Activated T-helper 17 cell treated with anti-CD3 and anti-CD28 coated beads, Interleukin-2, amount 50 U/mL, for 72 hours (primary cell): ENCODE data around the gene DYNC1I1. TPM values are rescaled to one million over a fixed set of nuclear protein-coding genes. Genes with fewer than 3 reads are reported as not detected.

Experiments used
- ATAC-seq: fragments of 150-1000 bp; cut with Tn5 transposase; replicated peaks from 2 replicates; pipeline ENCODE4 v1.10.0; 2021; ENCODE audit warnings: mild to moderate bottlenecking, moderate library complexity
- H3K27ac Mint-ChIP-seq: one replicate; pipeline ENCODE4 v1.8.0; 2022; ENCODE audit warnings: mixed read lengths
- H3K27me3 Mint-ChIP-seq: one replicate; pipeline ENCODE4 v1.8.0; 2022; ENCODE audit warnings: mixed read lengths
- H3K36me3 Mint-ChIP-seq: one replicate; pipeline ENCODE4 v1.8.0; 2022; ENCODE audit warnings: low read depth, mild to moderate bottlenecking, mixed read lengths
- H3K4me1 Mint-ChIP-seq: one replicate; pipeline ENCODE4 v1.8.0; 2022; ENCODE audit warnings: mixed read lengths
- H3K4me3 Mint-ChIP-seq: one replicate; pipeline ENCODE4 v1.8.0; 2022; ENCODE audit warnings: mild to moderate bottlenecking, mixed read lengths
- H3K9me3 Mint-ChIP-seq: one replicate; pipeline ENCODE4 v1.8.0; 2022; ENCODE audit warnings: mixed read lengths
- total RNA-seq, 2 donors: library from RNA; stranded (reverse); gene quantifications; one replicate each; pipeline ENCODE4 v1.2.3, GENCODE V29; 2022

DYNC1I1 gene
- total RNA-seq, 2 donors from 2014 or later = not detected

GRCh38 chr7:95808396-95808795 is 36.0 kb downstream of the DYNC1I1 start:
- H3K27me3 Mint-ChIP-seq = no peaks in the 10 kb centered on the region
- no peak overlapping the region for H3K4me3 Mint-ChIP-seq
- H3K27ac Mint-ChIP-seq = no peak overlapping the region
- H3K4me1 Mint-ChIP-seq = no peaks in the 10 kb centered on the region
- H3K9me3 Mint-ChIP-seq = no peaks in the 10 kb centered on the region
- H3K36me3 Mint-ChIP-seq = no peaks in the 10 kb centered on the region
- ATAC-seq = no peak

- no peaks in the 10 kb centered on the region for H3K4me1 Mint-ChIP-seq
- H3K27me3 Mint-ChIP-seq = no peaks in the 10 kb centered on the region
- no peaks in the 10 kb centered on the region for H3K9me3 Mint-ChIP-seq
- no peak for ATAC-seq
- H3K27ac Mint-ChIP-seq = no peak overlapping the region
- H3K4me3 Mint-ChIP-seq = no peak overlapping the region
- H3K36me3 Mint-ChIP-seq = no peaks in the 10 kb centered on the region
Measured at GRCh38 chr7:95811846-95812445, 39.6 kb downstream of the DYNC1I1 start.

GRCh38 chr7:95814721-95815120 is 42.4 kb downstream of the DYNC1I1 start:
- H3K9me3 Mint-ChIP-seq = no peaks in the 10 kb centered on the region
- no peaks in the 10 kb centered on the region for H3K4me1 Mint-ChIP-seq
- H3K36me3 Mint-ChIP-seq = no peaks in the 10 kb centered on the region
- no peaks in the 10 kb centered on the region for H3K27me3 Mint-ChIP-seq
- no peak for ATAC-seq
- no peak overlapping the region for H3K4me3 Mint-ChIP-seq
- no peak overlapping the region for H3K27ac Mint-ChIP-seq

GRCh38 chr7:95817866-95818640 is 45.7 kb downstream of the DYNC1I1 start:
- Mint-ChIP-seq H3K9me3 (no peaks in the 10 kb centered on the region), H3K4me3 (no peak overlapping the region), H3K27me3 (peaks cover 4% of the 10 kb centered on the region), H3K4me1 (no peaks in the 10 kb centered on the region), H3K36me3 (no peaks in the 10 kb centered on the region), H3K27ac (no peak overlapping the region)
- ATAC-seq = no peak

GRCh38 chr7:95820778-95821177 is 48.4 kb downstream of the DYNC1I1 start:
- no peaks in the 10 kb centered on the region for H3K9me3 Mint-ChIP-seq
- no peaks in the 10 kb centered on the region for H3K36me3 Mint-ChIP-seq
- H3K4me1 Mint-ChIP-seq = no peaks in the 10 kb centered on the region
- ATAC-seq = no peak
- peaks cover 4% of the 10 kb centered on the region for H3K27me3 Mint-ChIP-seq
- H3K4me3 Mint-ChIP-seq = no peak overlapping the region
- no peak overlapping the region for H3K27ac Mint-ChIP-seq

GRCh38 chr7:95822717-95823116 is 50.4 kb downstream of the DYNC1I1 start:
- no peaks in the 10 kb centered on the region for H3K4me1 Mint-ChIP-seq
- H3K27ac Mint-ChIP-seq = no peak overlapping the region
- H3K27me3 Mint-ChIP-seq = peaks cover 4% of the 10 kb centered on the region
- no peaks in the 10 kb centered on the region for H3K9me3 Mint-ChIP-seq
- no peak for ATAC-seq
- no peak overlapping the region for H3K4me3 Mint-ChIP-seq
- H3K36me3 Mint-ChIP-seq = no peaks in the 10 kb centered on the region

GRCh38 chr7:95824616-95825015 is 52.3 kb downstream of the DYNC1I1 start:
- Mint-ChIP-seq H3K4me1 (no peaks in the 10 kb centered on the region), H3K36me3 (no peaks in the 10 kb centered on the region), H3K4me3 (no peak overlapping the region), H3K27ac (no peak overlapping the region), H3K9me3 (peaks cover 3% of the 10 kb centered on the region), H3K27me3 (peaks cover 4% of the 10 kb centered on the region)
- ATAC-seq = no peak

GRCh38 chr7:95828824-95829790 is 56.8 kb downstream of the DYNC1I1 start:
- Mint-ChIP-seq H3K9me3 (peaks cover 3% of the 10 kb centered on the region), H3K4me1 (no peaks in the 10 kb centered on the region), H3K4me3 (no peak overlapping the region), H3K27ac (no peak overlapping the region), H3K36me3 (no peaks in the 10 kb centered on the region), H3K27me3 (no peaks in the 10 kb centered on the region)
- no peak for ATAC-seq

- H3K9me3 Mint-ChIP-seq = peaks cover 7% of the 10 kb centered on the region
- H3K4me1 Mint-ChIP-seq = no peaks in the 10 kb centered on the region
- H3K27me3 Mint-ChIP-seq = peaks cover 4% of the 10 kb centered on the region
- ATAC-seq = no peak
- no peaks in the 10 kb centered on the region for H3K36me3 Mint-ChIP-seq
- H3K4me3 Mint-ChIP-seq = no peak overlapping the region
- H3K27ac Mint-ChIP-seq = no peak overlapping the region
Measured at GRCh38 chr7:95840953-95841950, 68.9 kb downstream of the DYNC1I1 start.

GRCh38 chr7:95843286-95843685 is 70.9 kb downstream of the DYNC1I1 start:
- H3K36me3 Mint-ChIP-seq = no peaks in the 10 kb centered on the region
- H3K4me1 Mint-ChIP-seq = no peaks in the 10 kb centered on the region
- peaks cover 4% of the 10 kb centered on the region for H3K27me3 Mint-ChIP-seq
- no peak overlapping the region for H3K27ac Mint-ChIP-seq
- ATAC-seq = no peak
- peaks cover 3% of the 10 kb centered on the region for H3K9me3 Mint-ChIP-seq
- no peak overlapping the region for H3K4me3 Mint-ChIP-seq

- no peak overlapping the region for H3K27ac Mint-ChIP-seq
- ATAC-seq = no peak
- peaks cover 4% of the 10 kb centered on the region for H3K27me3 Mint-ChIP-seq
- H3K9me3 Mint-ChIP-seq = peaks cover 3% of the 10 kb centered on the region
- H3K4me3 Mint-ChIP-seq = no peak overlapping the region
- no peaks in the 10 kb centered on the region for H3K4me1 Mint-ChIP-seq
- no peaks in the 10 kb centered on the region for H3K36me3 Mint-ChIP-seq
Measured at GRCh38 chr7:95845007-95845406, 72.7 kb downstream of the DYNC1I1 start.

- Mint-ChIP-seq H3K4me3 (no peak overlapping the region), H3K36me3 (no peaks in the 10 kb centered on the region), H3K27me3 (peaks cover under 1% of the 10 kb centered on the region)
Measured at GRCh38 chr7:95847061-95847460, 74.7 kb downstream of the DYNC1I1 start.

GRCh38 chr7:95859429-95859828 is 87.1 kb downstream of the DYNC1I1 start:
- H3K9me3 Mint-ChIP-seq = peaks cover 5% of the 10 kb centered on the region

More at GRCh38 chr7:95847061-95847460, 74.7 kb downstream of the DYNC1I1 start:
- Mint-ChIP-seq H3K4me1 (no peaks in the 10 kb centered on the region), H3K27ac (no peak overlapping the region), H3K9me3 (no peaks in the 10 kb centered on the region)
- no peak for ATAC-seq

More at GRCh38 chr7:95859429-95859828, 87.1 kb downstream of the DYNC1I1 start:
- H3K27ac Mint-ChIP-seq = no peak overlapping the region
- ATAC-seq = no peak
- peaks cover 7% of the 10 kb centered on the region for H3K27me3 Mint-ChIP-seq
- H3K36me3 Mint-ChIP-seq = no peaks in the 10 kb centered on the region
- no peak overlapping the region for H3K4me3 Mint-ChIP-seq
- no peaks in the 10 kb centered on the region for H3K4me1 Mint-ChIP-seq
